WTC11 (cell line): ENCODE data around the gene MAP3K2.

Experiments used
- CREB1 ChIP-seq: sonication (generic); formaldehyde crosslinking; IDR thresholded peaks from 2 replicates; pipeline ENCODE4 v1.8.0; 2023; ENCODE audit warnings: mild to moderate bottlenecking, missing genetic modification reagents
- ESRRA ChIP-seq: sonication (generic); formaldehyde crosslinking; IDR thresholded peaks from 2 replicates; pipeline ENCODE4 v1.8.1; 2022; ENCODE audit warnings: mild to moderate bottlenecking, missing genetic modification reagents, borderline replicate concordance
- NFE2L1 ChIP-seq: sonication (generic); formaldehyde crosslinking; IDR thresholded peaks from 2 replicates; pipeline ENCODE4 v1.8.1; 2023; ENCODE audit warnings: missing genetic modification reagents
- RELA ChIP-seq: sonication (generic); formaldehyde crosslinking; IDR thresholded peaks from 2 replicates; pipeline ENCODE4 v1.8.1; 2022; ENCODE audit warnings: missing genetic modification reagents, mild to moderate bottlenecking, borderline replicate concordance
- ZNF219 ChIP-seq: sonication (generic); formaldehyde crosslinking; IDR thresholded peaks from 2 replicates; pipeline ENCODE4 v1.8.0; 2023; ENCODE audit warnings: missing genetic modification reagents, mild to moderate bottlenecking, borderline replicate concordance
- ZNF423 ChIP-seq: fragments of 250-450 bp; sonication (Bioruptor Pico); IDR thresholded peaks from 2 replicates; pipeline ENCODE4 v2.1.2; 2022; ENCODE audit warnings: mild to moderate bottlenecking, moderate library complexity
- TF ChIP-seq, protein P1 (sequence below): fragments of 200-600 bp; IDR thresholded peaks from 2 replicates; pipeline ENCODE4 v1.8.0; 2022; ENCODE audit warnings: antibody characterized with exemption
- TF ChIP-seq, protein P2 (sequence below): fragments of 250-450 bp; sonication (Bioruptor Pico); IDR thresholded peaks from 2 replicates; pipeline ENCODE4 v2.1.2; 2022; ENCODE audit warnings: mild to moderate bottlenecking, moderate library complexity

DNA sequence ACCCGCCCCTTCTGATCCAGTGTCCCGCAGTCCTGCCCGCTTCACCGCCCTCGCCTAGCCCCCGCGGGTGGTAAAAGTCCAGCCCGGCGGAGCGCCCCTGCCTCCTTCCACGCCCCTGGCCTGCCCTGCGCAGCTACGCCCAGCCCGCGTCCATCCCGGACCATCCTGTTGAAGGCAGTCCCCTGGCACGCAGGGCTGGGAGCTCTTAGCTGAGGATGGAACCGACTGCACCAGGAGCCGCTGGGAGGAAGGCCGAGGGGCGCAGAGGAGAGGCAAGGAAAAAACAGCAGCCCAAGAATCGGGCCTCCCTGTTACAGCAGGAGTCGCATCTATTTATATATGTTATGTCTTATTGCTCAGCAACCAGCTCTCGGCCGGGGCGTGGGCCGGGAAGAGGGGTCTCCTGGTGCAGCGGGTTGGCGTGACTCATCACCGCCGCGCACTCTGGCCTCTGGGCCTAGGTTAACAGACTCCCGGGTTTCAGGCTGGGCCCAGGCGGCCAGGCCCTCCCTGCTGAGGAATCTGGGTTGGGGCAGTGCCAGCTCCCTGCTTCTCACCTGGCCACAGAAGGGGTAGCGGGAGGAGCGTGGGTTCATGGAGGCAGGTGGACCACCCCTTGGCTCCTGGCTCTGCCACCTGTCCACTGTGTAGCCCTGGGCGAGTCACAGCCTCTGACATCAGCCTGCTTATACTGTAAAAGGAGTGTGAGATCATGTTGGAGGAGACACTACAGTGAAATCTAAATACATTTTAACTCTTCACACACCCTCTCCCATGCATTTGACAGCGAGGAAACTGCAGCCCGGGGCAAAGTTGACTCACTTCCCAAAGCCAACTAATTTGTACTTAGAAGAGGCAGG is 13.4 kb upstream of the MAP3K2 start:
- TF ChIP-seq ZNF423 (CRISPR knock-in tag) (no peak), ZNF219 (CRISPR knock-in tag) (no peak), CREB1 (no peak), RELA (CRISPR knock-in tag) (no peak), ESRRA (CRISPR knock-in tag) (no peak), NFE2L1 (CRISPR knock-in tag) (no peak)
- TF ChIP-seq, protein P1, sequence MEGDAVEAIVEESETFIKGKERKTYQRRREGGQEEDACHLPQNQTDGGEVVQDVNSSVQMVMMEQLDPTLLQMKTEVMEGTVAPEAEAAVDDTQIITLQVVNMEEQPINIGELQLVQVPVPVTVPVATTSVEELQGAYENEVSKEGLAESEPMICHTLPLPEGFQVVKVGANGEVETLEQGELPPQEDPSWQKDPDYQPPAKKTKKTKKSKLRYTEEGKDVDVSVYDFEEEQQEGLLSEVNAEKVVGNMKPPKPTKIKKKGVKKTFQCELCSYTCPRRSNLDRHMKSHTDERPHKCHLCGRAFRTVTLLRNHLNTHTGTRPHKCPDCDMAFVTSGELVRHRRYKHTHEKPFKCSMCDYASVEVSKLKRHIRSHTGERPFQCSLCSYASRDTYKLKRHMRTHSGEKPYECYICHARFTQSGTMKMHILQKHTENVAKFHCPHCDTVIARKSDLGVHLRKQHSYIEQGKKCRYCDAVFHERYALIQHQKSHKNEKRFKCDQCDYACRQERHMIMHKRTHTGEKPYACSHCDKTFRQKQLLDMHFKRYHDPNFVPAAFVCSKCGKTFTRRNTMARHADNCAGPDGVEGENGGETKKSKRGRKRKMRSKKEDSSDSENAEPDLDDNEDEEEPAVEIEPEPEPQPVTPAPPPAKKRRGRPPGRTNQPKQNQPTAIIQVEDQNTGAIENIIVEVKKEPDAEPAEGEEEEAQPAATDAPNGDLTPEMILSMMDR = no peak
- TF ChIP-seq, protein P2, sequence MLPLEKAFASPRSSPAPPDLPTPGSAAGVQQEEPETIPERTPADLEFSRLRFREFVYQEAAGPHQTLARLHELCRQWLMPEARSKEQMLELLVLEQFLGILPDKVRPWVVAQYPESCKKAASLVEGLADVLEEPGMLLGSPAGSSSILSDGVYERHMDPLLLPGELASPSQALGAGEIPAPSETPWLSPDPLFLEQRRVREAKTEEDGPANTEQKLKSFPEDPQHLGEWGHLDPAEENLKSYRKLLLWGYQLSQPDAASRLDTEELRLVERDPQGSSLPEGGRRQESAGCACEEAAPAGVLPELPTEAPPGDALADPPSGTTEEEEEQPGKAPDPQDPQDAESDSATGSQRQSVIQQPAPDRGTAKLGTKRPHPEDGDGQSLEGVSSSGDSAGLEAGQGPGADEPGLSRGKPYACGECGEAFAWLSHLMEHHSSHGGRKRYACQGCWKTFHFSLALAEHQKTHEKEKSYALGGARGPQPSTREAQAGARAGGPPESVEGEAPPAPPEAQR (CRISPR knock-in tag) = no peak
